ENCODE data around the gene SLC26A11. TPM values are rescaled to one million over a fixed set of nuclear protein-coding genes. Genes with fewer than 3 reads are reported as not detected.

The SLC26A11 gene
- total RNA-seq, 1 donor from 2014 or later: 5.4 TPM

Other genes starting within 250 kb of the SLC26A11 start
- 41.1 and 43.6 TPM in 2 replicates for gene TBC1D16, start 184.6 kb upstream of the SLC26A11 start, total RNA-seq
- 0.73 and 0.95 TPM in 2 replicates for gene CCDC40, start 183.8 kb upstream of the SLC26A11 start, total RNA-seq
- 16.9 and 17.6 TPM in 2 replicates for gene GAA, start 118.8 kb upstream of the SLC26A11 start, total RNA-seq
- 119 and 142 TPM in 2 replicates for gene EIF4A3, start 73.3 kb upstream of the SLC26A11 start, total RNA-seq
- gene CARD14, start 50.4 kb upstream of the SLC26A11 start, total RNA-seq: 0.07 TPM in 1 of 2 replicates, not detected in the other
- 13.4 and 16.2 TPM in 2 replicates for gene SGSH, start 94 bp upstream of the SLC26A11 start, total RNA-seq
- 94.8 and 166 TPM in 2 replicates for gene RNF213, start 40.4 kb downstream of the SLC26A11 start, total RNA-seq
- gene ENDOV, start 194.7 kb downstream of the SLC26A11 start, total RNA-seq: 14.7 and 20.6 TPM in 2 replicates